Spleen (tissue), 11 donors: ENCODE measurements around the gene SLC23A3. TPM values are rescaled to one million over a fixed set of nuclear protein-coding genes. Genes with fewer than 3 reads are reported as not detected.

Experiments used
- DNase-seq: peaks from one replicate; pipeline ENCODE4 v3.0.0-alpha.2; 2020
- H3K27ac ChIP-seq, 8 donors: fragments of 200-600 bp; sonication (generic) in 7 of 8; 1 replicate in 4 of 8; 2 replicates in 4 of 8; pipeline versions ENCODE4 v1.5.0 to v1.8.0; 2016 to 2021; ENCODE audit warnings: inconsistent platforms in 4 of 8, mild to moderate bottlenecking in 4 of 8, moderate library complexity in 1 of 8
- H3K27me3 ChIP-seq, 7 donors: fragments of 200-600 bp; sonication (generic) in 6 of 7; replicated peaks in 1 of 7; 1 replicate in 4 of 7; 2 replicates in 3 of 7; pipeline versions ENCODE4 v1.5.0 to v1.8.0; 2016 to 2021; ENCODE audit warnings: inconsistent platforms in 3 of 7, mild to moderate bottlenecking in 1 of 7
- H3K36me3 ChIP-seq, 6 donors: fragments of 200-600 bp; sonication (generic) in 5 of 6; 1 replicate in 4 of 6; 2 replicates in 2 of 6; pipeline versions ENCODE4 v1.5.0 to v1.8.0; 2016 to 2021; ENCODE audit warnings: inconsistent platforms in 2 of 6
- H3K4me1 ChIP-seq, 6 donors: fragments of 200-600 bp; sonication (generic) in 5 of 6; 1 replicate in 3 of 6; 2 replicates in 3 of 6; pipeline versions ENCODE4 v1.5.0 to v1.8.0; 2016 to 2021; ENCODE audit warnings: inconsistent platforms in 3 of 6
- H3K4me3 ChIP-seq, 8 donors: fragments of 200-600 bp; sonication (generic) in 7 of 8; 1 replicate in 4 of 8; 2 replicates in 4 of 8; pipeline versions ENCODE4 v1.5.0 to v1.8.0; 2016 to 2021; ENCODE audit warnings: inconsistent platforms in 4 of 8, mild to moderate bottlenecking in 4 of 8, moderate library complexity in 2 of 8
- H3K9me3 ChIP-seq, 8 donors: fragments of 200-600 bp; sonication (generic) in 7 of 8; 1 replicate in 4 of 8; 2 replicates in 4 of 8; pipeline versions ENCODE4 v1.5.0 to v1.8.0; 2016 to 2021; ENCODE audit warnings: inconsistent platforms in 4 of 8
- CTCF ChIP-seq, 11 experiments: fragments of 200-600 bp in 7 of 11; fragments of 450-650 bp in 4 of 11; sonication (generic) in 4 of 11; IDR thresholded peaks in 8 of 11; conservative IDR thresholded peaks in 3 of 11; 1 replicate in 7 of 11; 2 replicates in 4 of 11; pipeline versions ENCODE4 v1.4.0 to v1.8.0; 2016 to 2021; ENCODE audit warnings: antibody characterized with exemption in 11 of 11, inconsistent platforms in 4 of 11, mild to moderate bottlenecking in 1 of 11
- POLR2A ChIP-seq, 3 donors: fragments of 450-650 bp; IDR thresholded peaks; one replicate each; pipeline ENCODE4 v1.5.1; 2017; ENCODE audit warnings: antibody characterized with exemption in 3 of 3, mild to moderate bottlenecking in 1 of 3
- POLR2AphosphoS5 ChIP-seq, 3 donors: sonication (generic); formaldehyde crosslinking; IDR thresholded peaks; one replicate each; pipeline ENCODE4 v1.5.1; 2017; ENCODE audit warnings: antibody characterized with exemption in 3 of 3
- WGBS, 5 donors: extraction: QIAGEN DNeasy Blood & Tissue Kit in 3 of 5; methylation state at CpG; one replicate each; pipeline versions ENCODE4 v1.1.5 to v1.1.7; 2013 to 2018; 5-methylcytosine and 5-hydroxymethylcytosine counted together
- intact Hi-C: fragments of 100-400 bp; cut with DNase I; formaldehyde crosslinking; loops from one replicate; pipeline ENCODE4 v1.15.0; 2023; ENCODE audit warnings: low total_unique reads
- polyA plus RNA-seq, 3 donors: library from polyadenylated mRNA; stranded (reverse); fragments of 200-250 nt; gene quantifications; one replicate each; pipeline ENCODE4 v1.2.1, GENCODE V29; 2013
- total RNA-seq, 7 donors: library from RNA; depleted of rRNA in 3 of 7; stranded (reverse); fragments of >200 nt in 3 of 7; fragmentation: NEBNext Ultra II Directional in 4 of 7; extraction: Animal tissue kit (Norgen Biotek cat#: 25700) in 4 of 7; gene quantifications; one replicate each; pipeline versions ENCODE4 v1.1.0 to v1.2.1, GENCODE V29; 2016 to 2021
- donor health status: healthy with polysubstance abuse.
- donor health status: DM: no; HTN: no; CAD: no; lungs with moderate emphysema.
- donor health status: DM: no; HTN: no; CAD: no.
- donor health status: Bipolar disorder and iron deficiency.
- donor health status: healthy.
- donor health status: DM: no; HTN: no; CAD: no.
- donor health status: DM: yes; HTN: yes; CAD: no.

SLC23A3 gene
- total and polyA plus RNA-seq, 10 donors: 1.2 to 5.0 (median 3.0) TPM

- Histone ChIP-seq H3K4me1 (peaks cover 7 to 55% (median 35%) of the 10 kb centered on the region in 6 donors), H3K27ac (peak within 1 kb of the TSS; percentile 93 to 98 (median 97)), H3K9me3 (no peaks in the 10 kb centered on the region), H3K36me3 (peaks cover 0 to 38% (median 15%) of the 10 kb centered on the region in 6 donors), H3K27me3 (no peaks in the 10 kb centered on the region), H3K4me3 (peak within 1 kb of the TSS; percentile 51 to 84 (median 60))
- TF ChIP-seq CTCF (IDR thresholded peaks at IDR 0.05 in 8 of 11, conservative IDR thresholded peaks at IDR 0.05 in 3 of 11): peak in 6 of 11 experiments; percentile 23 to 61 (median 42)
- TF ChIP-seq POLR2AphosphoS5 (IDR thresholded peaks at IDR 0.05): peak; percentile 99 to 100 (median 99)
- TF ChIP-seq POLR2A (IDR thresholded peaks at IDR 0.05): peak; percentile 30 to 92 (median 65)
- intact Hi-C loops: loop anchor here (5.0 kb wide), 1 partner anchor 34 kb away; the partner anchor contains the start of gene SLC23A3
- peak; percentile 99 for DNase-seq
- WGBS, 5 donors: 0 to 1% (median 0%) methylated on average over 15 to 76 of the region's 76 CpGs
These were observed 36.7 kb upstream of the SLC23A3 start, which contains the start of gene ZFAND2B for GRCh38 chr2:219206328-219207133. Gene ZFAND2B (plus strand): TSS chr2:219206782. CDS start chr2:219206988, 206 bp downstream.

DNA sequence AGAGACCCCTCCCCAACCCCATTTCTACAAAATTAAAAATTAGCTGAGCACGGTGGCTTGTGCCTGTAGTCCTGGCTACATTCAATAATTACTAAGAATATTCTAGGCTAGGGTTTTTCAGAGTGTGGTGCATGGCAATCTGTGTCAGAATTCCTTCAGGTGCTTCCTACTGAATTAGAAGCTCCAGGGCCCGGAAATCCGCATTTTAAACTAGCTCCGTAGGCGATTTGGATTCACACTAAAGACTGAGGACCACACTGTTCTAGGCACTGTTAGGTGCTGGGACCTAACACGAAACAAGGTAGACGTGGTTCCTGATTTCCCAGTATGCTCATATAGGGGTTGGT lies 36.1 kb upstream of the SLC23A3 start:
- Histone ChIP-seq H3K9me3 (no peaks in the 10 kb centered on the region), H3K27ac (peak overlapping the region; percentile 93 to 98 (median 97)), H3K36me3 (peaks cover 0 to 35% (median 15%) of the 10 kb centered on the region in 6 donors), H3K4me3 (peak overlapping the region; percentile 51 to 84 (median 60)), H3K4me1 (peaks cover 7 to 50% (median 30%) of the 10 kb centered on the region in 6 donors), H3K27me3 (no peaks in the 10 kb centered on the region)
- 17 to 28% (median 22%) methylated on average over 7 of the region's 7 CpGs for WGBS, 5 donors
- DNase-seq: no peak
- intact Hi-C loops: loop anchor here (5.0 kb wide), 1 partner anchor 34 kb away; the partner anchor contains the start of gene SLC23A3
- TF ChIP-seq CTCF (IDR thresholded peaks at IDR 0.05 in 8 of 11, conservative IDR thresholded peaks at IDR 0.05 in 3 of 11) (no peak), POLR2AphosphoS5 (IDR thresholded peaks at IDR 0.05) (no peak), POLR2A (IDR thresholded peaks at IDR 0.05) (no peak)

GRCh38 chr2:219205165-219205538 lies 35.3 kb upstream of the SLC23A3 start:
- Histone ChIP-seq H3K4me1 (peaks cover 7 to 42% (median 29%) of the 10 kb centered on the region in 6 donors), H3K9me3 (no peaks in the 10 kb centered on the region), H3K27ac (no peak overlapping the region), H3K36me3 (peaks cover 0 to 27% (median 15%) of the 10 kb centered on the region in 6 donors), H3K27me3 (peaks cover 0 to 4% (median 0%) of the 10 kb centered on the region in 7 donors), H3K4me3 (no peak overlapping the region)
- peak; percentile 19 for DNase-seq
- WGBS, 5 donors: 90 to 96% (median 94%) methylated on average over 5 of the region's 5 CpGs
- intact Hi-C loops: loop anchor here (5.0 kb wide), 1 partner anchor 33 kb away; the partner anchor contains the start of gene SLC23A3
- TF ChIP-seq CTCF (IDR thresholded peaks at IDR 0.05 in 8 of 11, conservative IDR thresholded peaks at IDR 0.05 in 3 of 11) (no peak), POLR2AphosphoS5 (IDR thresholded peaks at IDR 0.05) (no peak), POLR2A (IDR thresholded peaks at IDR 0.05) (no peak)
